GM12878 (cell line): ENCODE data around the gene KIAA1328. TPM values are rescaled to one million over a fixed set of nuclear protein-coding genes. Genes with fewer than 3 reads are reported as not detected.

ENCODE experiments used
- ATAC-seq: fragments of 200-7000 bp; cut with Tn5 transposase; 3 replicates; pipeline ENCODE4 v1.9.1; 2020; ENCODE audit warnings: mild to moderate bottlenecking, moderate library complexity
- BruUV-seq: library from RNA; stranded (reverse); fragments of 400-500 nt; replicated peaks from 2 replicates; lab custom pipeline; 2021; lab: Mats Ljungman, UMichigan
- CTCF ChIA-PET: fragments of 300-600 bp; sonication (Branson Sonifier 250); formaldehyde crosslinking; extraction: SDS; loops from one replicate; lab custom pipeline; 2021; ENCODE audit warnings: inconsistent platforms; lab: Yijun Ruan, JAX
- POLR2A ChIA-PET: fragments of 350-600 bp; formaldehyde crosslinking; extraction: SDS; loops from one replicate; lab custom pipeline; 2021; ENCODE audit warnings: inconsistent platforms; lab: Charles Lee
- RAD21 ChIA-PET: fragments of 300-600 bp; sonication (Branson Sonifier 250); formaldehyde crosslinking; loops from one replicate; lab custom pipeline; 2023; ENCODE audit warnings: antibody characterized with exemption; ENCODE audit not compliant: unreplicated experiment; lab: Charles Lee
- SMC1A ChIA-PET: fragments of 300-600 bp; sonication (Branson Sonifier 250); formaldehyde crosslinking; loops from one replicate; lab custom pipeline; 2023; ENCODE audit not compliant: unreplicated experiment, uncharacterized antibody; lab: Charles Lee
- DNase-seq: peaks from one replicate; pipeline ENCODE4 v3.0.0-alpha.2; 2011; ENCODE audit warnings: low read depth, low spot score
- FAIRE-seq: peaks from 3 replicates; lab custom pipeline; 2011; peaks lifted over from hg19 to GRCh38; lab: Jason Lieb, UNC
- H2AFZ ChIP-seq: 2 replicates; pipeline ENCODE4 v1.6.0; 2011; ENCODE audit warnings: low read depth, low read length, control low read depth; ENCODE audit not compliant: control insufficient read depth
- H3K27ac ChIP-seq: 2 replicates; pipeline ENCODE4 v1.5.1; 2011; ENCODE audit warnings: control low read depth; ENCODE audit not compliant: control insufficient read depth, insufficient read depth
- H3K27me3 ChIP-seq, 2 experiments: replicated peaks in 1 of 2; 2 replicates each; pipeline versions ENCODE4 v1.6.0 to v1.6.1; 2011; ENCODE audit warnings: low read length in 1 of 2; ENCODE audit not compliant: control insufficient read depth in 2 of 2, insufficient read depth in 2 of 2
- H3K36me3 ChIP-seq, 2 experiments: 2 replicates each; pipeline ENCODE4 v1.5.1; 2011; ENCODE audit warnings: low read length in 1 of 2; ENCODE audit not compliant: control insufficient read depth in 2 of 2, insufficient read depth in 2 of 2
- H3K4me1 ChIP-seq: 2 replicates; pipeline ENCODE4 v1.6.1; 2011; ENCODE audit warnings: mild to moderate bottlenecking, low read length, moderate library complexity, mixed read lengths; ENCODE audit not compliant: control insufficient read depth, insufficient read depth
- H3K4me2 ChIP-seq: 2 replicates; pipeline ENCODE4 v1.6.0; 2011; ENCODE audit warnings: control low read depth; ENCODE audit not compliant: control insufficient read depth, insufficient read depth
- H3K4me3 ChIP-seq: fragments of 200-600 bp; sonication (generic); 2 replicates; pipeline ENCODE4 v1.5.1; 2016
- H3K79me2 ChIP-seq: 2 replicates; pipeline ENCODE4 v1.6.0; 2011; ENCODE audit warnings: low read length; ENCODE audit not compliant: control insufficient read depth, insufficient read depth
- H3K9ac ChIP-seq: 2 replicates; pipeline ENCODE4 v1.8.0; 2011; ENCODE audit warnings: low read length, control low read depth, mixed read lengths; ENCODE audit not compliant: control insufficient read depth, insufficient read depth
- H3K9me3 ChIP-seq: replicated peaks from 3 replicates; pipeline ENCODE4 v1.5.1; 2011; ENCODE audit warnings: mild to moderate bottlenecking, low read length; ENCODE audit not compliant: control insufficient read depth, insufficient read depth
- H4K20me1 ChIP-seq: 2 replicates; pipeline ENCODE4 v1.6.0; 2011; ENCODE audit not compliant: control insufficient read depth, insufficient read depth
- BCL3 ChIP-seq: IDR thresholded peaks from 2 replicates; pipeline ENCODE4 v1.6.1; 2011; ENCODE audit warnings: borderline replicate concordance, low read depth, mild to moderate bottlenecking, moderate library complexity, low read length; ENCODE audit not compliant: insufficient read depth, poor library complexity, severe bottlenecking
- BMI1 ChIP-seq: fragments of 450-650 bp; IDR thresholded peaks from 2 replicates; pipeline ENCODE4 v1.6.1; 2016; ENCODE audit warnings: mild to moderate bottlenecking, moderate library complexity, borderline replicate concordance
- EGR1 ChIP-seq, 2 experiments: IDR thresholded peaks; 1 replicate in 1 of 2; 2 replicates in 1 of 2; pipeline ENCODE4 v1.6.1; 2011 to 2012; ENCODE audit warnings: low read depth in 2 of 2, low read length in 2 of 2, borderline replicate concordance in 1 of 2, mild to moderate bottlenecking in 1 of 2, moderate library complexity in 1 of 2
- HCFC1 ChIP-seq: fragments of 150-350 bp; IDR thresholded peaks from 2 replicates; pipeline ENCODE4 v1.6.1; 2014; ENCODE audit warnings: low read length
- KAT2A ChIP-seq: conservative IDR thresholded peaks from 2 replicates; pipeline ENCODE4 v1.6.1; 2011; ENCODE audit warnings: low read depth, low read length; ENCODE audit not compliant: control insufficient read depth
- KLF5 ChIP-seq: fragments of 450-650 bp; IDR thresholded peaks from 2 replicates; pipeline ENCODE4 v1.6.1; 2014; ENCODE audit warnings: mild to moderate bottlenecking; ENCODE audit not compliant: partially characterized antibody
- MAX ChIP-seq: IDR thresholded peaks from 2 replicates; pipeline ENCODE4 v1.6.1; 2012; ENCODE audit warnings: low read depth, low read length, improper control_type of control experiment
- MEF2A ChIP-seq: IDR thresholded peaks from 2 replicates; pipeline ENCODE4 v1.6.1; 2011; ENCODE audit warnings: low read depth, mild to moderate bottlenecking, low read length, moderate library complexity; ENCODE audit not compliant: insufficient read depth
- MLLT1 ChIP-seq: fragments of 450-650 bp; IDR thresholded peaks from 2 replicates; pipeline ENCODE4 v1.6.1; 2016; ENCODE audit warnings: mild to moderate bottlenecking
- PML ChIP-seq: IDR thresholded peaks from 2 replicates; pipeline ENCODE4 v1.6.1; 2012; ENCODE audit warnings: low read length, inconsistent platforms
- POU2F2 ChIP-seq: IDR thresholded peaks from 3 replicates; pipeline ENCODE4 v1.6.1; 2011; ENCODE audit warnings: low read depth, mild to moderate bottlenecking, low read length, borderline replicate concordance
- RCOR1 ChIP-seq: conservative IDR thresholded peaks from 2 replicates; pipeline ENCODE4 v1.6.1; 2012; ENCODE audit warnings: low read depth, low read length, improper control_type of control experiment
- TCF12 ChIP-seq: IDR thresholded peaks from 2 replicates; pipeline ENCODE4 v1.6.1; 2011; ENCODE audit warnings: low read depth, mild to moderate bottlenecking, low read length
- ZNF592 ChIP-seq: fragments of 450-650 bp; IDR thresholded peaks from 2 replicates; pipeline ENCODE4 v1.6.1; 2017; ENCODE audit warnings: mild to moderate bottlenecking, moderate library complexity
- WGBS: methylation state at CpG from one replicate; pipeline ENCODE4 v1.1.6; 2016; ENCODE audit warnings: low lambda C conversion rate; ENCODE audit not compliant: insufficient replicate concordance, insufficient coverage; ENCODE audit errors: missing lambda C conversion rate; 5-methylcytosine and 5-hydroxymethylcytosine counted together
- in situ Hi-C: fragments of 300-500 bp; cut with MboI; formaldehyde crosslinking; loops from 9 replicates; pipeline ENCODE4 v1.14.3; 2018; ENCODE audit warnings: mixed read lengths
- intact Hi-C: fragments of 100-400 bp; cut with micrococcal nuclease; formaldehyde crosslinking; loops from one replicate; pipeline ENCODE4 v1.14.2; 2022; ENCODE audit not compliant: unreplicated experiment
- polyA plus RNA-seq, 11 experiments: library from polyadenylated mRNA; depleted of rRNA in 4 of 11; unstranded in 6 of 11; stranded (reverse) in 5 of 11; fragments of >200 nt; fragmentation: Nextera tagmentation in 4 of 11; fragmentation: Illumina TruSeq in 1 of 11; extraction: Ambion mirVana in 4 of 11; extraction: Trizol in 1 of 11; gene quantifications; 1 replicate in 1 of 11; 2 replicates in 10 of 11; pipeline versions ENCODE4 v1.2.1 to v1.2.3, GENCODE V29; 2011 to 2016; ENCODE audit warnings: inconsistent platforms in 2 of 11, missing spikeins in 2 of 11, low read depth in 1 of 11
- total RNA-seq, 4 experiments: library from RNA; depleted of rRNA in 3 of 4; stranded (reverse); fragments of >200 nt in 3 of 4; fragmentation: Illumina TruSeq in 1 of 4; extraction: Trizol in 1 of 4; gene quantifications; 2 replicates each; pipeline versions ENCODE4 v1.2.1 to v1.2.3, GENCODE V29; 2013 to 2021

The KIAA1328 gene
- total and polyA plus RNA-seq, 10 of the 15 experiments (the other 5 are each of a cell fraction or from before 2014, with no cell fraction given) = 3.1 to 7.1 (median 4.6) TPM

GRCh38 chr18:37222999-37223378, 394.1 kb downstream of the KIAA1328 start:
- Histone ChIP-seq H3K4me3 (no peak overlapping the region), H3K36me3 (no peaks in the 10 kb centered on the region), H4K20me1 (no peaks in the 10 kb centered on the region), H3K27ac (no peak overlapping the region), H3K9ac (no peak overlapping the region), H3K27me3 (no peaks in the 10 kb centered on the region), H2AFZ (no peak overlapping the region), H3K79me2 (no peaks in the 10 kb centered on the region), H3K9me3 (no peaks in the 10 kb centered on the region; the same call in 2 of the 3 replicates), H3K4me2 (no peak overlapping the region), H3K4me1 (no peaks in the 10 kb centered on the region)
- ATAC-seq = no peak
- in situ Hi-C loops (no loop called here), intact Hi-C loops (no loop called here)
- POLR2A ChIA-PET = no interaction called here
- DNase-seq = no peak
- RAD21 ChIA-PET = no interaction called here
- no peak for FAIRE-seq
- SMC1A ChIA-PET = no interaction called here
- CTCF ChIA-PET = interaction anchor here (2.1 kb wide), 1 partner anchor 280 kb away, joined by 5 read pairs; no protein-coding TSS in a partner anchor
- no peak for TF ChIP-seq BCL3
- TF ChIP-seq EGR1 (IDR thresholded peaks at IDR 0.05; ENCODE audit: borderline replicate concordance in 1 of 2, low read depth in 2 of 2, low read length in 2 of 2) = no peak
- no peak for TF ChIP-seq RCOR1
- no peak for TF ChIP-seq PML
- TF ChIP-seq POU2F2 = no peak
- no peak for TF ChIP-seq MLLT1
- no peak for TF ChIP-seq KAT2A
- TF ChIP-seq ZNF592 = no peak
- TF ChIP-seq TCF12 = no peak
- no peak for TF ChIP-seq KLF5
- no peak for TF ChIP-seq MEF2A
- no peak for TF ChIP-seq BMI1
- TF ChIP-seq MAX = no peak
- no peak for TF ChIP-seq HCFC1
- BruUV-seq = no TSS peak
- WGBS = 11% methylated on average over 4 of the region's 5 CpGs
